Activated CD4-positive, alpha-beta T cell treated with anti-CD3 and anti-CD28 coated beads, Interleukin-2, amount 50 U/mL, for 4 hours (primary cell): ENCODE measurements around the gene AKNA.

ENCODE experiments used
- DNase-seq, 2 experiments: peaks; one replicate each; pipeline ENCODE4 v3.0.0-alpha.2; 2020

The AKNA gene

DNA sequence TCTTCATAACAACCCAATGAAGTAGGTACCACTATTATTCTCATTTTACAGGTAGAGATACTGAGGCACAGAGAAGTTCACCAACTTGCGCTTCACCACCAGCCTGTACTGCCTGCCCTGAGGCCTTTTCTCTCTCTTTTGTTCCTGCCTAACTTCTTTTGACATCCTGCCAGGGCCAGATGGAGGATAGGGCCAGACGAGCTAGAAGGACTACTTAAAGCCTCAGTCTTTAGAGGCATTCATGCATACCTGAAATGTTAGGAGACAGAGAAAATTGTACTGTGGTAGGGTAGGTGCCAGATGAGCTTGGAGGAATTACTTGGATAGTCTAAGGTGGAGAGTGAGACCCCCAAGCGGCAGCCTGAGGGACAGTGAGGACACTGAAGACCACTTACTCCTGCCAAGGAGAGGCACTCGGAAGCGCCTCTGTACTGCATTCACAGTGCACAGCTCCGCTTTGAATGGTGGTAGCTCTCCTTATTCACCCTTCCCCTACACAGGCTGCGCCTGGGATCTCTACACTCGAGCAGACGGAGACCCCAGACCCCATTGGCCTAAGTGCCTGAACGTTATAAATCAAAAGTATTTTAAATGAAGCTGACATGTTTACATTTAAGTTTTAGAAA, 71.1 kb downstream of the AKNA start:
- no peak for DNase-seq

DNA sequence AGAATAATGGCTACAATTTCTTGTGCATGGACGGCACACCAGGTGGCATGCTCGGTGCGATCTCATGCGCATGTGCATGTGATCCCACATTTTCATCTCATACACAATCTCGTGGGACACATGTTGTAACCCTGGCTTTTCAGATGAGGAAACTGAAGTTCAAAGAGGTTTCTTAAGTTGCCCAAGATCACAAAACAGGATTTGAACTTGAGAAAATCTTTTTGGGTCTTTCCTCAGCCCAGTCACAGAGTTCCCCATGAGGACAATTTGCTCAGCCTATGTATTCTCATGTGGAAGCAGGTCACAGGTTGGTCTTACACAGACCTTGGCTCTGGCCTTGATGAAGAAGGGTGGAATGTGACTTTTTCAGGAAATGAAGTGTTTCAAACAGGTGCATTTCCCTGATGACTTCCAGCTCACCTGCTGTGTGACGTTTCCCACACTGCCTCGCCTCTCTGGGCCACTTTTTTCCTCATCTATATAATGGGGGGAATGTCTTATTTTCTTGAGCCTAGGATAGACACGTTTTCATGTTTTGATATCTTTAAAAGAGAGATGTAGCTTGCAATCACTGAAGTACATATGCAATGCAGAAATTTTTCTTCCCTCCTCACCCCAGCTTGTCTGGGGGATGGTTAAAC, 71.9 kb downstream of the AKNA start:
- no peak for DNase-seq

DNA sequence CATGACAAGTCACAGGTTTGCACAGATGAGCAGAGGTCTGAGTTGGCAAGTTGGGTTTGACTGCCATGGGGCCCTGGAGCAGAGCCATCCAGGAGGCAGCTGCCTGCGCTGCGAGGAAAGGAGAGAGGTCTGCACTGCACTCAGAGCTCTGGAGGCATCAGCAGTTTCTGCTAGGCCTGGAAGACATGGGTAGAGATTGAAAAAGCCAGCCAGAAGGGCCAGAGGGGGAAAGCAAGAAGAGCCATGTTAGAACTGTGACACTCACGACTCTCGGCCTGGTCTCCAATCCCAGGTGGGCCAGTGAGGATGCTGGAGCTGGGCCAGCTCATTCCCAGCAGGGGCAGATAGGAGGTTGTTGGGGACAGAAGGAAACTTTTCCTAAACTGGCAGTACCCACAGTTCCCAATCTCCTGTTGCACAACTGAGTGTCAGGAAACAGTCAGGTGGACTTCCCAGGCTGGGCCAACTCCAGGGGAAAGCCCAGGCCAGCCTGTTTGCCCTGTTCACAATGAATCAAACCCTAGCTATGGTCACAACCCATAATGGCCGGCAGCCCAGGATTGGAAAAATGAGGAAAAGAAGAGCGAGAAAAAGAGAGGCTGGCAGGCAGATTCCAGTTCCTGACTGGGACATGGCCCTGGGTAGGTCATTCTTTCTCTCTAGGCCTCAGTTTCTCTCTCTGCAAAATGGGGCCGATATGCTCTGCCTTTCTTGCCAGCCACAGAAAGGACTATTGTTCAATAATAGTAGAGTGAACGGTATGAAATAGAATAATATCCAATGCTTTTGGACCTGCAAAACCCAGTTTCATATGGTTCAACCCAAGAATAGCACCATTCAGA, 72.7 kb downstream of the AKNA start:
- DNase-seq: no peak

DNA sequence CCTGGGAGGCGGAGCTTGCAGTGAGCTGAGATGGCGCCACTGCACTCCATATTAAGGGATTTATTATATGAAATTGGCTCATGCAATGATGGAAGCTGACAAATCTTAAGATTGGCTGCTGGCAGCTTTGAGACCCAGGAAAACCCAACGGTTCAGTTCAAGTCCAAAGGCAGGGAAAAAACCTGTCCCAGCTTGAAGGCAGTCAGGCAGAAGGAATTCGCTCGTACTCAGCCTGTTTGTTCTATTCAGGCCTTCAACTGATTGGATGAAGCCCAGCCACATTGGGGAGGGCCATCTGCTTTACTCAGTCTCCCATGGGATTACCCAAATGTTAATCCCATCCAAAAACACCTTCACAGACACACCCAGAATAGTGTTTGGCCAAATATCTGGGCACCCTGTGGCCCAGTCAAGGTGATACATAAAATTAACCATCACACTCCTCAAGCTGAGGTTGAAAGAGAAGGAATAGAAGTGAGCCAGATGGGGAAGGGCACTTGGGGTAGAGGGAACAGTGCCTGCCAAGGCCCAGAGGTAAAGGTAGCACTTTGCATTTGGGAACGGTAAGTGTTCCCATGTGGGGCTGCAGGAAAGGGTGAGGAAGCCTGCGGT, 73.4 kb downstream of the AKNA start:
- no peak for DNase-seq

DNA sequence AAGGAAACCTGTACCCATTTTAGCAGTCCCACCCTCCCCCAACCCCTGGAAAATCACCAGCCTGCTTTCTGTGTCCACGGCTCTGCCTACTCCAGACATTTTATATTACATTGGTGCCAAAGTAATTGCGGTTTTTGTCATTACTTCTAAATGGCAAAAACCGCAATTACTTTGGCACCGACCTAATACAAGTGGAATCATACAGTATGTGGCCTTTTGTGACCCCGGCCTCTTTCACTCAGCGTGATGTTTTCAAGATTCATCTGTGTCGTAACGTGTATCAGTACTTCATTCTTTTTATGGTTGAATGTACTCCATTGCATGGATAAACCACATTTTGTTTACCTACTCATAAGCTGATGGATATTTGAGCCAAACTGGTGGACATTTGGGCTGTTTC, 74.6 kb downstream of the AKNA start:
- no peak for DNase-seq

DNA sequence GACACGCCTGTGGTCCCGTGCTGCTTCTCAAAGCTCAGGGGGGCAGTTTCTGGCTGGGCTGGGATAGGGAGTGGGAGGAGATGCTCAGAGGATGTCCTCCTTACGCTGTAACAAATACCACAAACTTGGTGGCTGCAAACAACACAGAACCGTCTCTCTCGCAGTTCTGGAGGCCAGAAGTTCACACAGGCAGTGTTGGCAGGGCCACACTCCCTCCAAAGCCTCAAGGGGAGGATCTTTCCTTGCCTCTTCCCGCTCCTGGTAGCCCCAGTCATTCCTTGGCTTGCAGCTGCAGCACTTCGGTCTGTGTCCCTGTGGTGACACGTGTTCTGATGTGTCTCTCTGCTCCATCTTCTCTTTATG, 75.3 kb downstream of the AKNA start:
- no peak for DNase-seq

DNA sequence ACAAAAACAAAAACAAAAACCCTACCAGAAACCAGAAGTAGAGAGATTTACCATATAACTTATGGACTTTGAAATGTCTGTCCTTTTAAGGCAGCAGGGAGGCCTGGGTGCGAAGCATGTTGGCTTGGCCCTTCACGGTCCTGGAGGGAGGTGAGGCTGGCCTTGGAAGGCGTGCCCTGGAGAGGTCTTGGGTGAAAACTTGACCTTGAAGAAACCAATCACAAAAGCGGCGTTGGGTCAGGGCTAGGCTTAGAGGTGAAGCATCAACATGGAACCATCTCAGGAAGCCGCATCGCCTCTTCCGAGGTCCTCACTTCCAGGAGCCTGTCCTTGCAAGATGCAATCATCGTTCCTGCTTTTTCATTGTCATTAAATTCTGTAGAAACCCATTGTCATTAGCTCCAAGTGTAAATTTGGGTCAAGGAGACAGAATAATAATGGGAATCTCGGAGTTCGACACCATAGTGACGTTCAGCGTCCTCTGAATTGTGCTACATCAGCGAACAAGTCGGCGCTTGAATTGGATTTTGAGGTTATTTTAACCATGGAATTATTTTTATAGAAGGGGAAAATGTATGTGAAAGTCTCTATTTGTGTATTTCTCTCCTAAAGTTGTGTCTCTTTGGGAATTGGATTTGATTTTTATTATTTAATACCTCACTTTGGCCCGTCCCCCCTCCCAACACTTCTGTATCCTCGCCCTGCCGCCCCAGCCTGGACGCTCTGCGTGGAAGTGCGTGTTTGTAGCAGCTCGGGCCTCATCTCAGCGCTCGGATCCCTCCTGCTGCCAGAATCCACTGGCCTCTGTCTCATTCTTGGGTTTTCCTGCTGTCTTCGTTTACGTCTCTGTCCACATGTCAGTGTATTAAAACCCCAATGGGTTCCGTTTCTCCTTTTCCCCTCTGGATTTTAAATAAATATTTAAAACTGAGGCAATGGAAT, 75.9 kb downstream of the AKNA start:
- DNase-seq: no peak

DNA sequence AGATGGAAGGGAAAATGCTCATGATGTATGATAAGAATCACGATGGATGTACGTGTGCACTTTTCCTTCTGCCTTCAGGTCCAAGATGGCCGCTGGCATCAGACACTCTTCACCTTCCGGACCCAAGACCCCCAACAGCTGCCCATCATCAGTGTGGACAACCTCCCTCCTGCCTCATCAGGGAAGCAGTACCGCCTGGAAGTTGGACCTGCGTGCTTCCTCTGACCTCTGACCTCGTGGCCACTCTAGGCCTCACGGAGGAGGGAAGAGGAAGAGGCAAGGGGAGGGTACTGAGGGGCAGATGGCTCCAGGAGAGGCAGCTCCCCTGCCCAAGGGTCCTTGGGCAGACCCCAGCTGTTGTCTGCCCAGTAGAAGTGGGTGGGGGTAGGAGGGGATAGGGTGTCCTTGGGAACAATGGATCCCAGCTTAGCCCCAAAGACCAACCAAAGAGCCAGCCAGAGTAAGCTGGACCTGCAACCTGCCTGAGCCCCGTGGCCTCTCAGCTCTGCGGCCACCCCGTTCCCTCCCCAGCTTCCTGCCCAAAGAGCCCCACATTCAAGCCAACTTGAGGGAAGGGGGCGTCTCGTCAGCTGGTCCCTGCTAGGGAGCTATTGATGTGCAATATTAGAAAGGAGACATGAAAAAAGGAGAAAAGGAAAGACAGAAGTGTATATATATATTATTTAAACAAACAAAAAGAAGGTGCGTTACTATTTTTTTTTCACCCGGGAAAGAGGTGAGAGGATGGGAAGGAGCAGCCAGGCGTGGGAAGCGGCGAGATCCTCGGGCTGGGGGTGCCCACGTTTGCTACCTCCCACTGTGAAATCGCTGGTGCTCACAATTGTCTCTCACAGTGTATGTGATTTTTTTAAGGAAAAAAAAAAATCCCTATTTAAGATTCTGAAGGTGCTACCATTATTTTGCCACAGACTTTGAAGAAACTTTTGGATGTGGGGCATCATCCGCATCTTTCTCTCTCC, 77.0 kb downstream of the AKNA start:
- no peak for DNase-seq

DNA sequence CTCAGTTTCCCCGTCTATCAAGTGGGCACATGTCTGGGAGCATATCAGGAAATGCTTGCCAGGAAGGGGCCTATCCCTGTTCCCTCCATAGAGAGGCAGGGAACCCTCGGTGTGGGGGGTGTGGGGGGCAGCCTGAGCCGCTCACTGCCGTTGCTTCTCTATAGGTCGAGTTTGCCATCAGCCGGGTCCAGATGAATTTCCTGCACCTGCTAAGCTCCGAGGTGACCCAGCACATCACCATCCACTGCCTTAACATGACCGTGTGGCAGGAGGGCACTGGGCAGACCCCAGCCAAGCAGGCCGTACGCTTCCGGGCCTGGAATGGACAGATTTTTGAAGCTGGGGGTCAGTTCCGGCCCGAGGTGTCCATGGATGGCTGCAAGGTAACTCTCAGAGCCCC, 78.7 kb downstream of the AKNA start:
- no peak for DNase-seq

DNA sequence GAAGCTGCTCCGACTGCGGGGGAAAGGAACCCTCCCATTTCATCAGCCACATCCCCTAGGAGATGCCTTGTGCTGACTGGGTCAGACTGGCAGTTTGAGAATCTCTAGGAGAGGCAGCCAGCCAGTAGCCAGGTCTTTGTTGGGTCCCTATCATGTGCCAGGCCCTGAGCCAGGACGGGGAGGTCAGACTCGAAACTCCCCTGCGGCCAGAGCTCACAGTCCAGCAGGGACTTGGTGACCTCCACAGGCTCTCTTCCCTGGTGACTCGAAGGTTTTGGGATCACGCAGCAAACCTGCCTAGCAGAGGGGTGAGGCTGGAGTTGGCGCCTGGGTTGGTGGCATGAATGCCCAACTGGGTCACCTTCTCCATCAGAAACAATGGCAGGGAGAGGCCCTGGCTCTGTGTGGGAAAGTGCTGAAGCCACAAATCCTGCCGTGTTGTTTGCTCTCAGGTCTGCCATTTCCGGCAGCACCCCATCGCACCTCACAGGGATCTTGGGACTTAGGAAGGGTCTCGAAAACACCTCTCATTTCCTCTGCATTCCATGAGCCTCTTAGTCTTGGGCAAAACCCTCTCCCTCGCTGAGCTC, 79.3 kb downstream of the AKNA start:
- no peak for DNase-seq

DNA sequence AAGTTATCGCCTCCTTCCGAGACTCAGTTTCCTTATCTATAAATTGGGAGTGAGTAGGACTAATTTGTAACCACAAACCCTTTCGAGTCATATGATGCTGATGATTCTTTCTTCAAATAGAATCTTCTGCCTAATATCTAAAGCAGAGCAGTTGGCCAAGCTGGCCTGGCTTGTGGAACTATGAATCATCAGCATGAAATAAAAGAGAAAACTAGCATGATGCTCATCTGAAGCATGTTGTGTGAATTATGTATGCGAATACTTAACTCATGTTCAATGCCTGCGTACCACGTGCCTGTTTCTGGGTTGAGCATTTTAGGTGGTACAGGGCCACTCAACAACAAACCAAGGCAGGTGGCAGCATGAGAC, 79.9 kb downstream of the AKNA start:
- DNase-seq: no peak

DNA sequence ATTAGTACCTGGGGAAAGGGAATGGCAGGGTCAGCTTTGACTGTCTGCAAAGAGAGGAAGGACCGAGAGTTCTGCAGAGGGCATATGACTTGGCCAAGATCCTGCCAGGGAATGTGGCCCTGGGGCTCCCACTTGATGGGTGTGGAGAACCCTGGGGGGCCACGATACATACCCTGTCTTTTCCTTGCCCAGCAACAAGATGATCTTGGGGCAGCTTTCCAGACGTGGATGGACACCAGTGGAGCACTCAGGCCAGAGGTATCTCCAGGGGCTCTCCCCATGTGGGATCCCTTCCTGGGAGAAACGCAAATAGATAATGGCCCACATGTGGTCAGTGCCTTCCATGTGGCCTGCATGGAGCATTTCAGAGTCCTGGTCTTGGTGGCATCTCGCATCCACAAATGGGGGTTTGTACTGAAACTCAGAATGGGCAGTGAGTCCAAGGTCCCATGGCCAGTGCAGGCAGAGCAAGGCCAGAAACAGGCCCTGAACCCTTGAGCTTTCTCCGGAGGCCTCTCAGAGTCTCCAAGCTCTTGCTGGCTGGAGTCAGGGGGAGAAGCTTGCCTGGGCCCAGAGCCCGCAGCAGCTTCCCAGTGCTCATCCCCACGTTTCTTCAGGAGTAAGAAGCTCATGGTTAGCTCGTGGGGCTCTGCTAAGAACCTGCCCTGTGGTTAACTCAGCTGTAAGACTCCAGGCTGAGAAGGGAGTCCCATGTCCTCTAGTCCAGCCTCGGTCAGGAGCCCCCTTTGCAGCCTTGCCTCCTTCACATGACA, 83.2 kb downstream of the AKNA start:
- DNase-seq: no peak

DNA sequence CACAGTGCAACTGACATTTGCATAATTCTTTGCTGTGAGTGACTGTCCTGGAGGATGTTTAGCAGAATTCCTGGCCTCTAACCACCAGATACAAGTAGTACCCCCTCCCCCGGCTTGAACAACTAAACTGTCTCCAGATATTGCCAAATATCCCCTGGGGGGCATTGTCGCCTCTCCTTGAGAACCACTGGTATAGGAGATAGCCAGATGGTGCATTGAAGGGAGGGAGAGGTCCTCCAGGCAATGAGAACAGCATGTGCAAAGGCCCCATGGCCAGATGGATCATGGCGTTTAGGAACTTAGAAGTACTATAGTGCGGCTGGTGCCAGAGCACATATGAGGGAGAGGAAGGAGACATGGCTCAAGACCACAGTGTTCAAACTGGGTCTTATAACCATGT, 83.8 kb downstream of the AKNA start:
- DNase-seq: no peak

DNA sequence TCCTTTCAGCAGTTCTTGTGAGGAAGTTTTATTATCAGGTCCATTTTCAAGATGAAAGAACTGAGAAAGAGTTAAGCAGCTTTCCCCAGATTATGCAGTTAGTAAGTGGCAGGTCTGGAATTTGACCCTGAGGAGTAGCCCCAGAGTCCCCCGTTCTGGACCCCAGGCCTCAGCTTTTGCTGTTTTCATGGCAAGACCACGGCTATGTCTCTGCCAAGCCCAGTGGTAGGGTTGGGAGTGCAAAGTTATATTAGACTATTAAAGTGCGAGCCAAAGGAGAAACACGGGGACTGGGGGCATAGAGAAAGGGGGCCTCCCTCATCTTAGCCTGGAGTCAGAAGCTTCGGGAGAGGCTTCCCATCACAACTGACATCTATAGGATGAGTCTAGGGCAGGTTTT, 84.2 kb downstream of the AKNA start:
- DNase-seq: no peak

DNA sequence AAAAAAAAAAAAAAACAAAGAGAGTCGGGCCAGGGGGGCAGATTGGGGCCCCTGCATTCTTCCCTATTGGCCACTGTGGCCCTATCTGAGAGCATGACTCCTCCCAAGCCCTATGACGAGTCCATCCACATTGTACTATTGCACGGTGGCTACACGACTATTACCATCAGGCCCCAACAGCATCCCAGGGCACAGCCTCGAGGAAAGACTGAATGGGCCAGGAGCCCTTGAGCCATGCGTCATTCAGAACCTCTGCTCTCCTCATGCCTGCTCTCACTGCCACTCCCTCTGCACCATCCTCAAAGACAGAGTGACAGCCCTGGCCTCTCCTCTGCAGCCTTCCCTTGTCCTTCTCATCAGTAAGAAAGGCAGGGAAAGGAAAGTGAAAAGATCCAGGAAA, 85.1 kb downstream of the AKNA start:
- no peak for DNase-seq

DNA sequence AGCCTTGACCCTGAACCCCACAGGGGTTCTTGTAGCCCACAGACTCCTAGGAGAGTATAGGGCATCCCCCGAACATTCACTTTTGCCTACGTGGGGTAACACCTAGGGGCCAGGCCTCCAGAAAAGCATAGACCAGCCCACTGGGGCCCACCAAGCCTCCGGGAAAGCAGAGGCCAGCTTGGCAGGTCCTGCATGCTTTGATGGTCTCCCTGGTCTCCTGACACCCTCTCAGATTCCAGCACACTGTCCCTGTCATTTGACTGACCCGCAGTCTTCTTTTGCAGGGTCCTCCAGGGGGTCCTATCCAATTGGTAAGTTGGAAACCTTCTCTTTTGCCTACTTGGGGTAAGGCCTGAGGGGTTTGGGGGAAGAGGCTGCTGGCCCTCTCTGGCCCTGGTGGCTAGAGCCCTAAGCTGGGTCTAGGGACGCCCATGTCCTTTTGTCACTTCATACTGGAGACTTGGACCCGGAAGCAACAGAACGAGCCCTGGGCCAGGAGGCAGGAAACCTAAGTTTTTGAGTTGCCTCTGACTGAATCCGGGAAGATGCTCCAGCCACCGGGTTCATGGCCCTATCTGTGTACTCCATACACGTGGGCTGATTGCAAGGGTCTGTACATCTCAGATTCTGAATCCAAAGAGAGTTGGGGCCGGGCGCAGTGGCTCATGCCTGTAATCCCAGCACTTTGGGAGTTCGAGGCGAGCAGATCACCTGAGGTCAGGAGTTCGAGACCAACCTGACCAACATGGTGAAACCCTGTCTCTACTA, 85.8 kb downstream of the AKNA start:
- no peak for DNase-seq

DNA sequence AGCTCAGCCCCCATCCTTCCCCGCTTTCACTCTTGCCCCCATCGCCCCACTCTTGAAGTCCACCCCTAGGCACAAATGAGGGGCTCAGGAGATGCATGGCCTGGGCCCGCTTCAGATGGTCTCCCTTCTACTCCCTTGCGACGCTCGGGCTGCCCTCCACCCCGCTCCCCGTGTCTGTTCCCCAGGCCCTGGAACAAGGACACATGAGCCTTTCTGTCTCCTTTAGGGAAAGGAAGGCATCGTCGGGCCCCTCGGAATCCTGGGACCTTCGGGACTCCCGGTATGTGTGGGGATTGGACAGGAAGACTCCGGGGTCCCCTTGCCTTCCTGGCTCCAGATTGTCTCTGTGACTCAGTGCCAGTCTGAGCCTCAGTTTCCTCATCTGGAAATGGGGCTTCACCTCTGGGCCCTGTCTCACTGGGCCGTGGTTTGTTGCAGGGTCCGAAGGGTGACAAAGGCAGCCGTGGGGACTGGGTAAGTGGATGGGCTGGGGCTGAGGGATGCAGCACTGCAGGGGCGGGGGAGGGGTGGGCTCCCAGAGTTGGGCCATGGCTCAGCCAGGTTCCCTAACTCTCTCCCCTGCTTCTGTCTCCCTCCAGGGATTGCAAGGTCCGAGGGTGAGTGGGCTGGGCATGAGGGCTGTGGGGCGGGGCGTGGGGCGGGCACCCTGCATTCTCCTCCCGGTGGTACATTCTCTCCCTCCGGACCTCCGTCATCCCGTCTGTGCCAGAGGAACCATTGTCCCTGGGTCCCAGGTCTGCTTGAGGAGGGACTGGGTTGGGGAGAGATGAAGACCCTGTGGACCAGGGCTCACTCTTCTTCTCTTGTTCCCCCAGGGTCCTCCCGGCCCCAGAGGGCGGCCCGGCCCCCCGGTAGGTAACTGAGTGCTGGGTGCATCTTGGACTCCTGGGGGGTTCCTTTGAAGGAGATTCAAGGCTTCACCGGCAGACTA, 86.7 kb downstream of the AKNA start:
- DNase-seq: no peak

DNA sequence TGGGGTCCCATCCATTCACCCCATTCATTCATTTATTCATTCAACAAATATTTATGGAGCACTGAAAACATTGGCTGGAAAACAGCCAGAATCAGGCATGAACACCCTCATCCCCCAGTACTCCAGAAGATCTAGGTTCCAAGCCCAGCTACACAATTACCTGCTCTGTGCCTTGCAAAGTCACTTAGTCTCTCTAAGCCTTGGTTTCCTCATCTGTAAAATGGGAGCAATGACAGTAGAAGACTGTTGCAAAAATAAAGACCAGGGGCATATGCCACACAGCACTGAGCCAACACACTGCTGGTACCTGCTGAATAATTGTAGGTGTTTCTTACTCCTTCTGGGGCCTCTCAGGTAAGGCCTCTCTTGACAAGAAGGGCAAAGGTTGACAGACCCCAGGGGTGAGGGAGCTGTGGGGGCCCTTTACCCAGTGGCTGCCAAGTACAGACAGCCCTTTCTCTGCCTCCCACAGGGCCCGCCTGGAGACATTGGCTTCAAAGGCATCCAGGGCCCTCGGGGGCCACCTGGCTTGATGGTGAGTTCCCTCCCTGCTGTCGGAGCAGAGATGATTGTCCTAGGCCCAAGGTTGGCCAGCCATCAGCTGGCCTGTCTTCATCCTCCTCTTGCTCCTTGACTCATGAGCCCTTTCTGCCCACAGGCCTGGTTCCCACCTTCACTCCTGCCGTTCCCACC, 87.5 kb downstream of the AKNA start:
- no peak for DNase-seq
